HepG2 (cell line): Measurements from ENCODE around the gene PIGW. TPM values are rescaled to one million over a fixed set of nuclear protein-coding genes. Genes with fewer than 3 reads are reported as not detected.

Experiments used
- polyA plus RNA-seq, 8 experiments: library from polyadenylated mRNA; depleted of rRNA in 3 of 8; stranded (reverse) in 7 of 8; unstranded in 1 of 8; fragments of >200 nt; fragmentation: Illumina TruSeq in 4 of 8; extraction: Trizol in 4 of 8; gene quantifications; 2 replicates each; pipeline versions ENCODE4 v1.2.1 to v1.2.3, GENCODE V29; 2011 to 2016; ENCODE audit warnings: low read depth in 4 of 8, missing spikeins in 1 of 8, mixed read lengths in 1 of 8; ENCODE audit not compliant: insufficient read depth in 1 of 8
- small RNA-seq, 3 experiments: library from RNA; depleted of rRNA; stranded (forward); fragments of <200 nt; gene quantifications; one replicate each; pipeline ENCODE3, GENCODE V24; 2012; ENCODE audit warnings: low read depth in 2 of 3, low replicate concordance in 1 of 3; ENCODE audit not compliant: insufficient read length in 3 of 3, insufficient read depth in 2 of 3
- total RNA-seq, 5 experiments: library from RNA; depleted of rRNA; stranded (reverse); fragments of >200 nt; fragmentation: Illumina TruSeq; extraction: Trizol; gene quantifications; 2 replicates each; pipeline ENCODE4 v1.2.3, GENCODE V29; 2016; ENCODE audit warnings: low read depth in 1 of 5

PIGW gene
- total and polyA plus RNA-seq, 2 of the 13 experiments (the other 11 are each of a cell fraction or from before 2014, with no cell fraction given), result 9.0 to 24.0 TPM

Small RNA genes lying within 50 kb of the gene (small RNA-seq; reads per million reads assigned to genes)
- 0 reads per million in 3 experiments for gene RNA5SP439

Other genes with a start within 250 kb of the PIGW start
- not detected in 2 replicates for gene TBC1D3G, start 211.1 kb upstream of the PIGW start, total RNA-seq (2016; rRNA removed; fragmentation: Illumina TruSeq; extraction: Trizol)
- gene TBC1D3G, start 211.1 kb upstream of the PIGW start, polyA plus RNA-seq (2011; rRNA removed), result not detected in 2 replicates
- 0.09 TPM in 1 of 2 replicates, not detected in the other for gene TBC1D3H, start 146.6 kb upstream of the PIGW start, total RNA-seq (2016; rRNA removed; fragmentation: Illumina TruSeq; extraction: Trizol)
- not detected in 2 replicates for gene TBC1D3H, start 146.6 kb upstream of the PIGW start, polyA plus RNA-seq (2011; rRNA removed)
- gene ZNHIT3, start 48.3 kb upstream of the PIGW start, total RNA-seq (2016; rRNA removed; fragmentation: Illumina TruSeq; extraction: Trizol), result 66.6 and 88.3 TPM in 2 replicates
- gene ZNHIT3, start 48.3 kb upstream of the PIGW start, polyA plus RNA-seq (2011; rRNA removed), result 60.9 and 77.4 TPM in 2 replicates
- gene MYO19, start 119 bp upstream of the PIGW start, total RNA-seq (2016; rRNA removed; fragmentation: Illumina TruSeq; extraction: Trizol), result 46.8 and 75.7 TPM in 2 replicates
- gene MYO19, start 119 bp upstream of the PIGW start, polyA plus RNA-seq (2011; rRNA removed), result 80.8 and 82.3 TPM in 2 replicates
- 53.3 and 59.6 TPM in 2 replicates for gene GGNBP2, start 9.9 kb downstream of the PIGW start, total RNA-seq (2016; rRNA removed; fragmentation: Illumina TruSeq; extraction: Trizol)
- 75.5 and 84.2 TPM in 2 replicates for gene GGNBP2, start 9.9 kb downstream of the PIGW start, polyA plus RNA-seq (2011; rRNA removed)
- gene DHRS11, start 56.9 kb downstream of the PIGW start, total RNA-seq (2016; rRNA removed; fragmentation: Illumina TruSeq; extraction: Trizol), result 19.6 and 28.4 TPM in 2 replicates
- 41.9 and 48.7 TPM in 2 replicates for gene DHRS11, start 56.9 kb downstream of the PIGW start, polyA plus RNA-seq (2011; rRNA removed)
- 10.7 and 11.3 TPM in 2 replicates for gene MRM1, start 66.6 kb downstream of the PIGW start, total RNA-seq (2016; rRNA removed; fragmentation: Illumina TruSeq; extraction: Trizol)
- gene MRM1, start 66.6 kb downstream of the PIGW start, polyA plus RNA-seq (2011; rRNA removed), result 4.1 and 4.9 TPM in 2 replicates